Colon (tissue), 2 donors: Measurements from ENCODE around the gene RIT1.
A peak's percentile ranks its signal among the peaks of the same experiment; 100 is the strongest.

Experiments used
- FAIRE-seq: peaks from 2 replicates; lab custom pipeline; 2012; peaks lifted over from hg19 to GRCh38; lab: Jason Lieb, UNC
- donor health status: control.
- donor health status: control.

Gene RIT1, protein sequence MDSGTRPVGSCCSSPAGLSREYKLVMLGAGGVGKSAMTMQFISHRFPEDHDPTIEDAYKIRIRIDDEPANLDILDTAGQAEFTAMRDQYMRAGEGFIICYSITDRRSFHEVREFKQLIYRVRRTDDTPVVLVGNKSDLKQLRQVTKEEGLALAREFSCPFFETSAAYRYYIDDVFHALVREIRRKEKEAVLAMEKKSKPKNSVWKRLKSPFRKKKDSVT

DNA sequence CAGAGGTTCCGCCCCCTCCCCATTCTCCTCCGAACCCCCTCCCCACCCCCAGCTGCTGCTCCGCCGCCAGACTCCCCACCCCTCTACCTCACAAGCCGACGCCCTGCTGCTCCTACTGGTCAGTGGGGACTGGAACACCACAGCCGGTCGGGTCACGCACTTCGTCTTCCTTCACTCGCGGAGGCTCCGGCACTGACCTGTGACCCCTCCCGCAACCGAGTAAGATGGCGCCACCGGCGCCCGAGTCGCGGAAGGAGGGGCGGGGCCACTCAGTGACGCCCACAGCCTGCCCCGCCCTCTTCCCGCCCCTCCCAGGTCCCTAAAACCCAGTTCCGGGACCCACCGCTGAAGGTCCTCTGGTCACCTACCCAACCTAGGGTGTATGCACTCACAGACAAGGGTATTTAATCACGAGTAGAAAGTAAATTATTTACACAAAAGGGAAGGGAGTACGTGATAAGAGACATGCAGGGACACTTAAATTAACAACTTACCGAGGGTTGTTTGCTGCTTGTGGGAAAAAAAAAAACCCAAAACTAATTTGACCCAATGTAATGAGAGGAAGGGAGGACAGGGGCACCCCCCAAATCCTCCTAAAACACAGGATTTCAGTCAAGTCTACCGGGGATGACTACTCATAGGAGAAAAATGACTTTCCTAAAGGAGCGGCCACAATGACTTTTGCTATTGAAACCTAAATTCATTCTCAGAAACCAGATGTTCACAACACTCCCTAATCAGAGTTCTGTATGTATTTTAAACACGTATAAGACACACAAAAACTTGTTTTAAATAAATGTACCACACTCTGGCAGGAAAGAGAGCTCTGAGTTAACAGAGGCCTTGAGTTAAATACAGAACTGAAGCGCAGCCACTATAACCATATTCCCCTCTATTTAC is at the start of gene RIT1:
Gene RIT1, minus strand, starts transcription at position 194 of the 900 bp plus-strand sequence. CDS start 588 bp downstream, outside the sequence.
- FAIRE-seq, result no peak

DNA sequence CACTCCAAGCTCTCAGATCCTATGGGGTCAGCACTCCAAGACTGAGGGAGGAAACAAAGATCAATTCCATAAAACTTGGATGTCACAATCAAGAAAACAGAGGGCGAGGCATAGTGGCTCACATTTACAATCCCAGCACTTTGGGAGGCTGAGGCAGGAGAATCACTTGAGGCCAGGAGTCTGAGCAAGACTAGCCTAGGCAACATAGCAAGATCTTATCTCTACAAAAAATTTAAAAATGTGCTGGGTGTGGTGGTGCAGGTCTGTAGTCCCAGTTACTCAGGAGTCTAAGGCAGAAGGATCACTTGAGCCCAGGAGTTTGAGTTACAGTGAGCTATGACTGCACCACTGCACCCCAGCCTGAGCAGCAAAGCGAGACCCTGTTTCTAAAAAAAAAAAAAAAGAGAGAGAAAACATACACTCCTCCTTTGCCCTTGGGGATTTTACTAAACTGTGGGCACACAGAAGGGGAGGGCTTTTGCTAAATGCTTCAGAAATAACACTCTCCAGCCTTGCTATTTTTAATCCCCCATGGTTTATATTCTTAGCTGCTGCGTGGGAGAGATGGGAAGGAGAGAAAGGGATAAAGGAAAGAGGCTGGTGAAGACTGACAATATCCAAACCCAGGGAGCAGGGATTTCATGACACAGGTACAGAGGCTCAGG is 49.1 kb upstream of the RIT1 start:
- no peak for FAIRE-seq

DNA sequence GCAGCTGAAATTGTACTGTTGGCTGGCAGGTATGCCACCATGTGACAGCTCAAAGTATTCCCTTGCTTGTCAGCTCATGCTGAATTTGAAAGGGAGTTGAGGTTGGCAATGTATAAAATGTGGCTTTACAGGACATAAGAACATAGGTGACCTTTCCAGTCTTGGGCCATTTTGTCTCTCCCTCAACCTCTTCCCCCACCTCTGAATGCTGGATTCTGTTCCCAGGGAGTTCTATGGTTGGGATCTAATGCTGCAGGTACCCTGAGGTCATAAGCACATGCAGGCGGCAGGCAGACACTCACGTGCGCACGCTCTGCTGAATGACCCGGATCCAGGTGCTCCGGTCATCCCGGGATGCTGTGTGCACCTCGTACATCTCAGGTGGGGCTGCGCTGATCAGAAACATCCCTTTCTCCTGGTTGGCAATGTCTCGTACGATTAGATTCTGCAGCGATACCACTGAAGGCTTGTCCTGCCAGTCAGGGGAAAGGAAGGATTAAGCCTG is 46.3 kb upstream of the RIT1 start:
- no peak for FAIRE-seq

DNA sequence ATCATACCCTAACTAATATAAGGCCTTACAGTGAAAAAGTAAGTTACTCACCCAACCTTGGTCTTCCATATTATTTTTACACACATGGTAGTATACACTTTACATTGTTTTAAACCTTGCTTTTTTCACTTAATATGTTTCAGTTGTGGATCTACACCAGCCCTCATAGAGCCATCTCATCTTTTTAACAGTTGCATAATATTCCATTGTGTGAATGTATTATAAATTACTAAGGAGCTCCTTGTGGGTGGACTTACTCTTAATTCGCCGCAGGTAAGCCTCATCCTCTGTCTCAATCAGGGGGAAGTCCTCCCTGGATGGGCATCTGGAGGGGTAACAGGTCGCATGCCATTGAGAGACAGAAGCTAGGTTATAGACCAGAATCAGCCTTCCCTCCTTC is 43.5 kb upstream of the RIT1 start:
- no peak for FAIRE-seq

DNA sequence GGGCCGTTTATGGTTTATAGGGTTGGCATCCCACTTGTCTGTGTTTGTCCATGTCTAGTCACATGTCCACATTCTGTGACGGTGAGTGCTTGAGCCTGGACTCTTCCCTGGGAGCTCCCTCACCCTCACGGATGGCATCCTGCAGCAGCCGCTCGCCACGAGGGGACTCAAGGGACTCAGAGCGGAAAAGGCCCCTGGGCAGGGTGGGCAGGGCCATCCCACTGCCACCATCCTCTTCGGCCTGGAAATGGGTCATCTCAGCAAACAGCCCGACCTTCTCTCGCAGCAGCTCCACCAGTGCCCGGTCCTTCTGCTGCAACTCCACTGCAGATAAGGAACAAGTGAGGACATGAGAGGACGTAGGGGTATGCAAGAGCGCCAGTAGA is 41.3 kb upstream of the RIT1 start:
- no peak for FAIRE-seq

DNA sequence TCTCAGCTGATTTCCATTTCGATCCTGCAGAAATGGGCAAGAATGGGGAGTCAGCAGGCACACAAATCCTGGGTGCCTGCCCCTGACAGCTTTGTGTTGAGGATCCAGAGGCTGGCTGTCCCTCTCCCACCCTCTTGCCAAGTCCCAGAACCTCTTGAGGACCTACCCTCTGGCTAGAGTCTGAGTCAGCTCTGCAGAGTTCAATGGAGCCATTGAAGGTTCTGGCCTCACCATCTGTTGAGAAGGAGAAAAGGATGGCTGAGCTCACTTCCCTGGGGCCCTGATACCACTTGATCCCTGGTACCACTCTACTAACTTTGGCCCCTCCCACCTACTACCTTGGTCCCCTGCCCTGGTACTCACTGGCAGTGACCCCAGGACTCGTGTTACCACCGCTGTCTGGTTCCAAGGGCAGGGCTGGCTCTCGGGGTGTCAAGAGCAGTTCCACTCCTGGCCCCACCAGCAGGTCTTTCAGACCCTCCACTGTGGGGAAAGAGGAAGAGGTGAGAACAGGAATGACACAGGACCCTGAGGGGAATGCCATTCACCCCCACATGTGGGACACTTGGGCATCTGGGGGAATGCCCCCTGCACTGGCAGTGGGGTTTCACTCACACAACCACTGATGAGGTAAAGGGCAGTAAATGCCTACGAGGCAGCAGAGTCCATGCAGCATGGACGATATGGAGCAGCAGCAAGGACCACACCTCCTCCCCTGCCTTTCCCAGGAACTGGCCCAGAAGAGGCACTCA is 40.8 kb upstream of the RIT1 start:
- no peak for FAIRE-seq

DNA sequence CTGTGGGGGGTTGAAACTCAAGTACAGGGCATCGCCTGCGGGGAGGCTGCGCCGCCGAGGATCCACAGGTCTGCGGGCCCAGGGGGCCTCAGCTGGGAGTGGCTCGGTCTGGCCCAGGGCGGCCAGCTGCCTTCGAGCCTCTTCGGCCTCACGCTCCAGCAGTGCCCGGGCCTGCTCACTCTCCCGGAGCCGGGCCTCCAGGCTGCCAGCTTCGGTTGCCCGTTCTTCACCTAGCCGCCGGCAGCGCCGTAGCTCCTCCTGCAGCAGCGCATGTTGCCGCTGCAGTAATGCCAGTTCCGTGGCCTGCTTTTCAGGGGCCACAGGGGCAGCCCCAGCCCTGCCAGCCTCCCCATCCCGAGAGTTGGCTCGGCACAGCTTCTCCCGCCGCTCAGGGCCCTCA is 39.7 kb upstream of the RIT1 start:
- no peak for FAIRE-seq

DNA sequence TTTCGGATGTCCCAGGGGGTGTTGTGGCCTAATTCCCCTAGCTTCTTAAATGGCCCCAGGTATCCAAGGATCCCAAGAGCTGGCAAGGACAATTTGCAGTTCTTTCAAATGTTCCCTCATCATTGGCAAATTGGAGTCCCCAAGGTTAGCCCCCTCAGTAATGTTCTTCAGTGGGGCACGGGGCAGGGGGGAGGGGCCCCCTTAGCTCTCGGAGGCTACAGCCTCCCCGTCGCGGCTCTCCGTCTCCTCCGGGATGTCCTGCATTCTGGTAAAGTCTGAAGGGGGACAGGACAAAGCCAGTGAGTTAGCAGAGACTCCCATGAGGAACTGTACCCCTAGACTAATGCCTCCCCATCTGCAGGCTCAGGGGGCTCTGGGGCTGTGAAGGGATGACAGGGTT is 36.6 kb upstream of the RIT1 start:
- FAIRE-seq, result no peak

DNA sequence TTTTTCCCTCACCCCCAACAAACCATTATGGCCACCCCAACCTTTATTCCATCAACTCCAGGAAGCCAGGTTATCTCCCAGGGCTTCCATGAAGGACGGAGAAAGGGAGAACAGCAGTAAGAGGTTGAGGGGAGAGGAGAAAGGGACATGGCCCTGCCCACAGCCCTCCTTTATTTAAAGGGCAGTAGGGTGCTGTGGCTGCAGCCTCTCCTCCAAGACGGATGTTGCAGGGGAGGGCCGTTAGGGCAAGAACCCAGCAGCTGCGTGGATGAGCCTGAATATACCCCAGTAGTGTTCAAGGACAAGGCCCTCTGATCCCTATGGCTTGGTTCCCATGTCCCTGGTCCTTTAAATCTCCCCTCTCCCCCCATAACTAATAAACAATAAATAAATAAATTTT is 36.1 kb upstream of the RIT1 start:
- FAIRE-seq, result no peak

DNA sequence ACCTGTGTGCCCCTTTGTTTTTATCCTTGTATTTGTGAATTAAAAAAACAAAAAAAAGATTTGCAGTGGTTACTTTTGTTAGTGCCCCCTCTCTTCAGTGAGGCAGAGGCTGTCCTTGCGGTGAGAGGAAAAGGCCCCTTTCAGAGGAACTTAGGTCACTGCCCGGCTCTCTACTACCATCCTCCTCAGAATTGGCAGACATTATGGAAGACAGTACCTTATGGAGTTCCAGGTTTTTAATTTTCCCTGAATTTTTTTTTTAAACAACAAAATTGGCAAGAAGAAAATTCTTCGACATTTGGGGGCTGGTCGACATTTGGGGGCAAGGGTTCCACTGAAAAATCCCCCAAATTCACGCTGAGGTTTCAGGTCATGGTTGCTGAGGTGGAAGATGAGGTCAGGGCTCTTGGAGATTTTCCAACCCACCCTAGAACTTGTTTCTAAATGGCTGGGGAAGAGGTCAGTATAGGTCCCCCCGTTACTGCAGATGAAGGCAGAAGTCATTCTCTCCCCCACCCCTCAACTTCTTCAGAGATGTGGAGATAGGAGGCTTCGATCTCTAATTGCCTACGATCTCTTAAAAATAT is 35.6 kb upstream of the RIT1 start:
- no peak for FAIRE-seq

DNA sequence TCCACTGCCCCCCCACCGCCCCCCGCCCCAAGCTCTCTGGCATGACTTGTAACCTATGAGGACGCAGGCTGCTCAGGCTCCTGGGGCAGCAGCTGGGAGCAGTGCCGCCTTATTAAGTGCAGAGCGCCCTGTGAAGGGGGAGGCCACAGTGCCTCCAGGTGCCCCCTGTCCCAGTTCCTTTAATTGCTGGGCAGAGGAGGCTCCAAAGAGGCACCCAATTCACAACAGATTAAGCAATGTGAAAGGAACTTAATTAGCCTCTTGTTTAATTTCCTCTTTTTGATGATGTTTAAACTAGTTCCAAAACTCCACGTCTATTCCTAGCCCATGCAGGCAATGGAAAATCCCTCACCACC is 33.3 kb upstream of the RIT1 start:
- no peak for FAIRE-seq

DNA sequence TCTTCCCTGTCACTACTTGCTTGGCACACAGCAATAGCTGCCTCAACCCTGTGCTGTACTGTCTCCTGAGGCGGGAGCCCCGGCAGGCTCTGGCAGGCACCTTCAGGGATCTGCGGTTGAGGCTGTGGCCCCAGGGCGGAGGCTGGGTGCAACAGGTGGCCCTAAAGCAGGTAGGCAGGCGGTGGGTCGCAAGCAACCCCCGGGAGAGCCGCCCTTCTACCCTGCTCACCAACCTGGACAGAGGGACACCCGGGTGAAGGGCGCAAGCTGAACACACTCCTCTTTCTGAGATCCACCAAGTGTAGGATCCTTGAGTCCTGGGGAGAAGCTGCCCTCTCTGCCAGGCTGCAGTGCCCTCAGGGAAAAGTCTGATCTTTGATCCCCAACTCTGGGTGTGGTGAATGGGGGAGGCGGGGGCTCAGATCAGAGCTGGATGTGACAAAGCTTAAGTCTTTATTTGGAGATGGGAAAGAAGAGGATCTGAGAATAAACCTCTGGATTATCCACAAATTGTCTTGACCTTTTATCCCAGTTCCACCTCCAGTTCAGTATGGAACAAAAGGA is 31.5 kb upstream of the RIT1 start:
- no peak for FAIRE-seq

DNA sequence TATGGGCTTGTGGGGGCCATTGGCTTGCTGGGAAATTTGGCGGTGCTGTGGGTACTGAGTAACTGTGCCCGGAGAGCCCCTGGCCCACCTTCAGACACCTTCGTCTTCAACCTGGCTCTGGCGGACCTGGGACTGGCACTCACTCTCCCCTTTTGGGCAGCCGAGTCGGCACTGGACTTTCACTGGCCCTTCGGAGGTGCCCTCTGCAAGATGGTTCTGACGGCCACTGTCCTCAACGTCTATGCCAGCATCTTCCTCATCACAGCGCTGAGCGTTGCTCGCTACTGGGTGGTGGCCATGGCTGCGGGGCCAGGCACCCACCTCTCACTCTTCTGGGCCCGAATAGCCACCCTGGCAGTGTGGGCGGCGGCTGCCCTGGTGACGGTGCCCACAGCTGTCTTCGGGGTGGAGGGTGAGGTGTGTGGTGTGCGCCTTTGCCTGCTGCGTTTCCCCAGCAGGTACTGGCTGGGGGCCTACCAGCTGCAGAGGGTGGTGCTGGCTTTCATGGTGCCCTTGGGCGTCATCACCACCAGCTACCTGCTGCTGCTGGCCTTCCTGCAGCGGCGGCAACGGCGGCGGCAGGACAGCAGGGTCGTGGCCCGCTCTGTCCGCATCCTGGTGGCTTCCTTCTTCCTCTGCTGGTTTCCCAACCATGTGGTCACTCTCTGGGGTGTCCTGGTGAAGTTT is 30.8 kb upstream of the RIT1 start:
- FAIRE-seq, result no peak

DNA sequence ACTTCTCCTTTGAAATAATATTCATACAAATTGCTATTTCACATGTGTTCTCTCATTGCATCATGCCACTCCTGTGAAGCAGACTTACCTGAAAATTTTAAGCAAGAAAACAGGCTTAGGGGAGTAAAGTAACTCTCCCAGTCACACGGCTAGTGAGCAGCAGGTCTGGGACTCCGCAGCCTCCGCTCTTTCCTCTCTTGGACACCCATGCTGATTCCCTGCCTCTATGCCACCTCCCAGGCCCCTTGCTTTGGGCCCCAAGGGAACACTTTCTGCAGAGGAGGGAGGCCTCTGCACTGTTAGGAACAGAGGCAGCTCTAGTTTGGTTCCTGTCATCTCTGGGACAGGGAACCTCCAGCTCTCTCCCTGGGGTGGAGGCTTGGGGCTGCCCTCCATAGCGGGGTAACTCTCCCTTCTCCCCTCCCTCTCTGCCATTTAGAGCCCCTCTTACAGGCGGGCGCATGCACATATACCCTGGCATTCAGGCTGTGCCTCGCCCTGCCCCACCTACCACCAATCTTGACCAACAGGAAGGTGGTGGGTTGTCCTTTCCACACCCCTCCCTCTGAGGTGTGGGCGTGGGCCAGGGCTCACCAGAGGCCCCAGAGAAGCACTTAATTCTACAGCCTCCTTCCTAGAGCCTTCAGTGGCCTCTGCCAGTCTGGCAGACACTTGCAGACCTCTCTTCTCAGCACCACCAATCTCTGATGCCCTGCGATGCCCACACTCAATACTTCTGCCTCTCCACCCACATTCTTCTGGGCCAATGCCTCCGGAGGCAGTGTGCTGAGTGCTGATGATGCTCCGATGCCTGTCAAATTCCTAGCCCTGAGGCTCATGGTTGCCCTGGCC is 30.1 kb upstream of the RIT1 start, which contains the start of gene RXFP4:
Gene RXFP4, plus strand, starts transcription at position 646 of the 852 bp plus-strand sequence. Its CDS starts 72 bp downstream, at position 718.
- no peak for FAIRE-seq

DNA sequence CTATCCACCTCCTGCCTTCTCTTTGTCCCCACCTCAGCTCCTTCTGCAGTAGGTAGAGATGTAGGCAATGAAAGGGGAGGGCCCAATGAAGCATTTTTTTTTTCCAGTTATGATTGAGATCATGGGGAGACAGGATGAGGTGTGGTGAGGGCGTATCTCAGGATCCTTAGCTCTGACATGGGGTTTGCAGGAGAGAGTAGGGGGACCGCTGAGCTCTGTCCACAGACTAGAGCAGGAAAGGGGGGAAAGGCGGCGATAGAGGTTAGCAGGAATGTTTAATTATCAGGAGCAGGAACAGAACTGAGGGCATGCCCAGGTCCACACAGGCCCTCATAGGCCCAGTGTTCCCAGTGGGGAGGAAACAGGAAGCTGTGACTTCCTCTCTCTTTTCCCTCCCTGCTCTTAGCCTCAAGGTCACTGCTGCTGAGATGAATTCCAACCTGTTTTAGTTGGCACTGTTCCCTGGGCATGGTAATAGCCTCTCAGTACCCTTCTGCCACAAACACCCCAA is 29.4 kb upstream of the RIT1 start:
- no peak for FAIRE-seq

DNA sequence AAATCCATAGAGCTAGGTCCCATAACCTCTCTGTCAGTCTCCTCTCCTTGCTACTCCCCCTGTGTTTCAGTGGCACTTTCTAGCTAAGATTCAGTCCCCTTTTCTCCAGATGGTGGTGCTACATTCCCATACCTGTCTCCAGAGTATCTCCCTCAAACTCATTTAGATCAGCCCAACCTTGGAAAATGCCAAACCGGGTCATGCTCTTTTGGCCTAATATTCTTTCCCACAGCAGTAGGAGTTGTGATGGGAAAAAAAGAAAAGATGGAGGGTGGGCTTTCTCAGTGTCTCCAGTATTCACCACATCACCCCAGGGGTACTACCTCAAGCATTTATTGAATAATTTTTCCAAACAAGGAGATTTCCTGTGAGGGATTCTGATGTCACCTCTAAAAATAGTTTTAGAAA is 27.1 kb upstream of the RIT1 start:
- FAIRE-seq, result no peak

DNA sequence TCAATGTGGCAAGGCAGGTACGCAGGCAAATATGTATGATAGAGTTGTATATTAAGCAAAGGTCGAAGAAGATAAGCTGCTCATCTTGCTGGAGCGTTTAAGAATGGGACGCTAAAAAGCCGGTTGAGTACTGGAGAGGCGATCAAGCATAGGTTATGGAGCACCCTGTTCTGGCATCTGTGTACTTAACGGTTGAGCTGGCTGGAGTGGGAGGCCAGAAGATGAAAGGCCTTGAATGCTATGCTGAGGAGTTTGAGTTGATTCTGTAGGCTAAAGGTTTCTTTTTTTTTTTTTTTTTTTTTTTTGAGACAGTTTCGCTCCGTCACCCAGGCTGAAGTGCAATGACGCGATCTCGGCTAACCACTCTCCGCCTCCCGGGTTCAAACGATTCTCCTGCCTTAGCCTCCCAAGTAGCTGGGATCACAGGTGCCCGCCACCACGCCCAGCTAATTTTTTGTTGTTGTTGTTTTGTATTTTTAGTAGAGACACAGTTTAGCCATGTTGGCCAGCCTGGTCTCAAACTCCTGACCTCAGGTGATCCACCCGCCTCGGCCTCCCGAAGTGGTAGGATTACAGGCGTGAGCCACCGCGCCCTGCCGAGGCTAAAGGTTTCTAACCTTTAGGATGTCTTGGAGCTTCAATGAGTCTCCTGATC is 23.9 kb upstream of the RIT1 start:
- no peak for FAIRE-seq

DNA sequence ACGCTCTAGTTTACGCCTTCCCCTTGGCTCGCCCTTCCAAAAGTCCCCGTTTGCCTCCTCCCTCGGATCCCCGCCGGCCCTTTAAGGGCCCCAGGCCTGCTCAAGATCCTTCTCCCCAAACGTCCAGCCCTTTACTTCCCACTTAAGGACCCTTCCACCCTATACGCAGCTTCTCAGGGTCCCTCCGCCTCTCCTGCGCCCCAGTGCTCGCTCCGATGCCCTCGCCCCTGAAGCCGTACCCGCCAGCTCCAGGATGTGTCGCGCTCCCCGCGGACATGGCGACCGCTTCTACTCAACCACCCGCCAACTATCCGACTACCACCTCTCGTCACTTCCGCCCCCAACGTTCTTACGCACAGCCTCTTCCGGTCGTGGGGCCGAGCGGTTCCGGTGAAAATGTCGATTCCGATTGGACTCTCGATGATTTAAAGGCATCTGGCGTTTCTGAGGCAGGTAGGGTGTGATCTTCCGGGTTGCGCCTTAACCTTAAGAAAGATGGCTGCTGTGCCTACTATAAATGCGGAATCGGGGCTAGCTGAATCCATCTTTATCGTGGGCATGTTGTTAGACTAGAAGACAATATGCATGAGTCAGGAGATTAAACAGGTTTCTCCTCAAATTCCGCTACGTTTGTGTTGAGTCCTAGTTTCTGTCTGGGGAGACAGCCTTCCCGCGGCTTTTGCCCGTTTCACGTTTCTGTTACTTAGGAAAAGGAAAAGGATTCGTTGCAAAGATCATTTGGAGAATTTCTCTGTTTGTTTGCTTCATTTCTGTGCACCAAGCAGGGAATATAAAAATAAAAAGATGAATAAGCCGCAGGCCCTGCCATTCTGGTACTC is 23.2 kb upstream of the RIT1 start, which contains the start of gene KHDC4:
Gene KHDC4, minus strand, starts transcription at position 317 of the 839 bp plus-strand sequence. Its CDS starts 40 bp downstream, at position 277.
- FAIRE-seq, result peak; percentile 91
